NCI-H2081 (cell line): ENCODE results near the gene TMEM237.
A peak's percentile ranks its signal among the peaks of the same experiment; 100 is the strongest.
"Not testable (repeated sequence)": the region's sequence is repeated elsewhere in the genome, so short reads cannot be mapped to it uniquely, and the experiment has no call there.

Source experiments
- DNase-seq, 2 experiments: peaks; one replicate each; lab custom pipeline; 2025; lab: John Stamatoyannopoulos, UW

Gene TMEM237

GRCh38 chr2:201643216-201643890, at the start of gene TMEM237:
TSS of gene TMEM237 (minus strand) at chr2:201643503. CDS start at chr2:201643400, 103 bp downstream.
- DNase-seq, result peak in 1 of 2 experiments; percentile 23

GRCh38 chr2:201685156-201685555, 41.9 kb upstream of the TMEM237 start:
- DNase-seq, result no peak

- no peak for DNase-seq
Observed at GRCh38 chr2:201680743-201681142, 37.4 kb upstream of the TMEM237 start.

- DNase-seq, result no peak
Observed at GRCh38 chr2:201678401-201678800, 35.1 kb upstream of the TMEM237 start.

GRCh38 chr2:201675454-201675853, 32.2 kb upstream of the TMEM237 start:
- no peak for DNase-seq

- DNase-seq, result no peak
Observed at GRCh38 chr2:201674794-201675193, 31.5 kb upstream of the TMEM237 start.

- no peak for DNase-seq
Observed at GRCh38 chr2:201674298-201674697, 31.0 kb upstream of the TMEM237 start.

GRCh38 chr2:201673546-201673945, 30.2 kb upstream of the TMEM237 start:
- no peak for DNase-seq

- DNase-seq, result not testable (repeated sequence)
Observed at GRCh38 chr2:201671205-201671604, 27.9 kb upstream of the TMEM237 start.

- no peak for DNase-seq
Observed at GRCh38 chr2:201669865-201670264, 26.6 kb upstream of the TMEM237 start.

GRCh38 chr2:201668402-201668910, 25.2 kb upstream of the TMEM237 start:
- DNase-seq, result no peak

GRCh38 chr2:201664334-201664733, 21.0 kb upstream of the TMEM237 start:
- DNase-seq, result no peak

- DNase-seq, result no peak
Observed at GRCh38 chr2:201661366-201661765, 18.1 kb upstream of the TMEM237 start.

GRCh38 chr2:201660293-201660895, 17.1 kb upstream of the TMEM237 start:
- no peak for DNase-seq

GRCh38 chr2:201656740-201657139, 13.4 kb upstream of the TMEM237 start:
- DNase-seq, result no peak

GRCh38 chr2:201656102-201656501, 12.8 kb upstream of the TMEM237 start:
- DNase-seq, result no peak

- DNase-seq, result no peak
Observed at GRCh38 chr2:201654616-201655384, 11.5 kb upstream of the TMEM237 start.

GRCh38 chr2:201653221-201653620, 9.9 kb upstream of the TMEM237 start:
- no peak for DNase-seq

GRCh38 chr2:201649442-201649841, 6.1 kb upstream of the TMEM237 start:
- no peak for DNase-seq

GRCh38 chr2:201647431-201647830, 4.1 kb upstream of the TMEM237 start:
- DNase-seq, result no peak

GRCh38 chr2:201644001-201644400, 698 bp upstream of the TMEM237 start:
- DNase-seq, result no peak

GRCh38 chr2:201642579-201643215, 606 bp downstream of the TMEM237 start:
- DNase-seq, result peak; percentile 70 to 83
